ENCODE measurements around the gene MTHFS. TPM values are rescaled to one million over a fixed set of nuclear protein-coding genes. Genes with fewer than 3 reads are reported as not detected.
A peak's percentile ranks its signal among the peaks of the same experiment; 100 is the strongest.

The MTHFS gene
- total and polyA plus RNA-seq, 2 donors (not counting 1 experiment from before 2014, with no cell fraction given) = 9.5 to 21.6 TPM

DNA sequence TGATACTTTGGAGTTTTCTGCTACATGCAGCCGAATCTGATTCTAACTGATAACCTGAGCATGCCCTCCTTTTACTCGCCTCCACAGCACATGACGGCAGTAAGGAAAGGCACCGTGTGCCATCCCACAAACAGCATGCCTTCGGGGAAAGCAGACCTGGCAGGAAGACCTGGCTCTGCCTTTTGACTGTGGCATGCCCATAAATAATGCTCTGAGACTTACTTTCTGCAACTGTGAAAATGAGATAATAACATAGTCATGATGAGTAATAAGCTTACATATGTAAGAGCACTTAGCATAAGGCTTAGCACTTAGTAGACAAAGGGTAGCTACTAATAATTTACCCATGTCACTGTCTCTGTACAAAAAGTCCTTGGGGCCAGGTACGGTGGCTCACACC, 32.9 kb downstream of the MTHFS start:
- Histone ChIP-seq H3K4me1 (ENCODE audit: control insufficient read depth, extremely low read depth, insufficient read depth, low read length) (no peaks in the 10 kb centered on the region), H3K27me3 (ENCODE audit: control insufficient read depth, insufficient read depth, low read length) (no peaks in the 10 kb centered on the region), H2AFZ (ENCODE audit: low read length) (no peak overlapping the region), H4K20me1 (ENCODE audit: control insufficient read depth, extremely low read depth, insufficient read depth, low read length) (no peaks in the 10 kb centered on the region), H3K27ac (ENCODE audit: insufficient read depth, low read length) (no peak overlapping the region), H3K4me3 (replicated peaks in 1 of 4; ENCODE audit: control extremely low read depth in 1 of 4, insufficient read depth in 1 of 4, low read depth in 3 of 4, low read length in 4 of 4) (no peak overlapping the region), H3K9me3 (ENCODE audit: control insufficient read depth, insufficient read depth, low read depth, low read length) (no peaks in the 10 kb centered on the region), H3K79me2 (ENCODE audit: control insufficient read depth, insufficient read depth, low read length) (no peaks in the 10 kb centered on the region), H3K9ac (ENCODE audit: insufficient read depth, low read length) (no peak overlapping the region), H3K36me3 (ENCODE audit: control insufficient read depth, insufficient read depth, low read length) (no peaks in the 10 kb centered on the region), H3K4me2 (ENCODE audit: extremely low read depth, insufficient read depth, low read length) (no peak overlapping the region)
- TF ChIP-seq EZH2 (IDR thresholded peaks at IDR 0.05; ENCODE audit: low read length, missing control alignments) = no peak
- TF ChIP-seq, protein P1, sequence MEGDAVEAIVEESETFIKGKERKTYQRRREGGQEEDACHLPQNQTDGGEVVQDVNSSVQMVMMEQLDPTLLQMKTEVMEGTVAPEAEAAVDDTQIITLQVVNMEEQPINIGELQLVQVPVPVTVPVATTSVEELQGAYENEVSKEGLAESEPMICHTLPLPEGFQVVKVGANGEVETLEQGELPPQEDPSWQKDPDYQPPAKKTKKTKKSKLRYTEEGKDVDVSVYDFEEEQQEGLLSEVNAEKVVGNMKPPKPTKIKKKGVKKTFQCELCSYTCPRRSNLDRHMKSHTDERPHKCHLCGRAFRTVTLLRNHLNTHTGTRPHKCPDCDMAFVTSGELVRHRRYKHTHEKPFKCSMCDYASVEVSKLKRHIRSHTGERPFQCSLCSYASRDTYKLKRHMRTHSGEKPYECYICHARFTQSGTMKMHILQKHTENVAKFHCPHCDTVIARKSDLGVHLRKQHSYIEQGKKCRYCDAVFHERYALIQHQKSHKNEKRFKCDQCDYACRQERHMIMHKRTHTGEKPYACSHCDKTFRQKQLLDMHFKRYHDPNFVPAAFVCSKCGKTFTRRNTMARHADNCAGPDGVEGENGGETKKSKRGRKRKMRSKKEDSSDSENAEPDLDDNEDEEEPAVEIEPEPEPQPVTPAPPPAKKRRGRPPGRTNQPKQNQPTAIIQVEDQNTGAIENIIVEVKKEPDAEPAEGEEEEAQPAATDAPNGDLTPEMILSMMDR (conservative IDR thresholded peaks at IDR 0.05 in 1 of 2, IDR thresholded peaks at IDR 0.05 in 1 of 2; ENCODE audit: low read depth in 1 of 2, low read length in 2 of 2) = no peak
- peak in 1 of 2 donors; percentile 78 for DNase-seq (ENCODE audit: low read depth in 2 of 2)

DNA sequence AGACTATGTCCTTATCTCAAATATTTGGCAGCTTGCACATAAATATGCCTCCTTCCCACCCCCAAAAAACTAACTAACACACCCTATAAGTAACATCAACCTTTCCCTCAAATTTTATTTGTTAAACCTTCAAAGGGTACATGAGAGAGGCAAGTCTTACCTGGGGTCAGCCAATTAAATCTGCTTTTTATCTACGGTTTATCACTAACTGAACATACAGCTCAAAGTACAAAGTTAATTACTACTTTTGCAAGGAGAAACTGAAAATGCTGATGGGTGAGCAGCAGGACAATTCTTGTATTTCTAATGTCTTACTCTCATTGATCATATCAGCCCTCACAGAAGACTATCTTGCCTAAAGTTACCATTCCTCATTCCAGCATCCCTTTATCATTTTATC, 34.6 kb downstream of the MTHFS start:
- Histone ChIP-seq H2AFZ (ENCODE audit: low read length) (no peak overlapping the region), H3K27ac (ENCODE audit: insufficient read depth, low read length) (no peak overlapping the region), H3K4me2 (ENCODE audit: extremely low read depth, insufficient read depth, low read length) (no peak overlapping the region), H3K9ac (ENCODE audit: insufficient read depth, low read length) (no peak overlapping the region), H3K9me3 (ENCODE audit: control insufficient read depth, insufficient read depth, low read depth, low read length) (no peaks in the 10 kb centered on the region), H3K4me3 (replicated peaks in 1 of 4; ENCODE audit: control extremely low read depth in 1 of 4, insufficient read depth in 1 of 4, low read depth in 3 of 4, low read length in 4 of 4) (no peak overlapping the region), H3K36me3 (ENCODE audit: control insufficient read depth, insufficient read depth, low read length) (no peaks in the 10 kb centered on the region), H3K79me2 (ENCODE audit: control insufficient read depth, insufficient read depth, low read length) (no peaks in the 10 kb centered on the region), H3K4me1 (ENCODE audit: control insufficient read depth, extremely low read depth, insufficient read depth, low read length) (no peaks in the 10 kb centered on the region), H4K20me1 (ENCODE audit: control insufficient read depth, extremely low read depth, insufficient read depth, low read length) (no peaks in the 10 kb centered on the region), H3K27me3 (ENCODE audit: control insufficient read depth, insufficient read depth, low read length) (no peaks in the 10 kb centered on the region)
- no peak for DNase-seq (ENCODE audit: low read depth in 2 of 2)
- TF ChIP-seq, protein P1 (conservative IDR thresholded peaks at IDR 0.05 in 1 of 2, IDR thresholded peaks at IDR 0.05 in 1 of 2; ENCODE audit: low read depth in 1 of 2, low read length in 2 of 2) = no peak
- no peak for TF ChIP-seq EZH2 (IDR thresholded peaks at IDR 0.05; ENCODE audit: low read length, missing control alignments)

DNA sequence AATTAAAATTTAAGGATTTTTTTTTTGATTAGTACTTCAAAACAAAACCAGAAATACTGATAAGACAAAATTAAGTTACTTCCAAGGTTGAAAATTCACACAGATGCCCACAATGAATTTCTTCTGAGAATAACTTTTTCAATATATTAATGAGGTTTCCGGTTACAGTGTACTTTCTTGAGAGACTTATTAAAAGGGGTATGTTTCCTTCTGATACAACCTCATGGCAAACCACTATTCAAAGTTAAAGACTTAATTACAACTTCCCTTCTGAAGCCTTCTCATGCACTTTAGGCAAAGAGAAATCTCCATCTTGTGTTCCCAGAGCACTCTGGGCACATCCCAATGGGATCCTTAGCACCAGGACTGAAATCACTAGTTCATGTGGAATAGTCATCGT, 36.2 kb downstream of the MTHFS start:
- H3K36me3 ChIP-seq (ENCODE audit: control insufficient read depth, insufficient read depth, low read length) = no peaks in the 10 kb centered on the region
- DNase-seq (ENCODE audit: low read depth in 2 of 2) = no peak
- TF ChIP-seq, protein P1 (conservative IDR thresholded peaks at IDR 0.05 in 1 of 2, IDR thresholded peaks at IDR 0.05 in 1 of 2; ENCODE audit: low read depth in 1 of 2, low read length in 2 of 2) = no peak
- no peak for TF ChIP-seq EZH2 (IDR thresholded peaks at IDR 0.05; ENCODE audit: low read length, missing control alignments)
- H3K4me2 ChIP-seq (ENCODE audit: extremely low read depth, insufficient read depth, low read length) = no peak overlapping the region
- H3K9me3 ChIP-seq (ENCODE audit: control insufficient read depth, insufficient read depth, low read depth, low read length) = no peaks in the 10 kb centered on the region
- no peaks in the 10 kb centered on the region for H4K20me1 ChIP-seq (ENCODE audit: control insufficient read depth, extremely low read depth, insufficient read depth, low read length)
- H3K9ac ChIP-seq (ENCODE audit: insufficient read depth, low read length) = no peak overlapping the region
- H3K4me1 ChIP-seq (ENCODE audit: control insufficient read depth, extremely low read depth, insufficient read depth, low read length) = no peaks in the 10 kb centered on the region
- H3K27me3 ChIP-seq (ENCODE audit: control insufficient read depth, insufficient read depth, low read length) = no peaks in the 10 kb centered on the region
- H3K27ac ChIP-seq (ENCODE audit: insufficient read depth, low read length) = no peak overlapping the region
- H2AFZ ChIP-seq (ENCODE audit: low read length) = no peak overlapping the region
- no peaks in the 10 kb centered on the region for H3K79me2 ChIP-seq (ENCODE audit: control insufficient read depth, insufficient read depth, low read length)
- H3K4me3 ChIP-seq (replicated peaks in 1 of 4; ENCODE audit: control extremely low read depth in 1 of 4, insufficient read depth in 1 of 4, low read depth in 3 of 4, low read length in 4 of 4) = no peak overlapping the region
